ENCODE data around the gene NUDT19. TPM values are rescaled to one million over a fixed set of nuclear protein-coding genes. Genes with fewer than 3 reads are reported as not detected.
A peak's percentile ranks its signal among the peaks of the same experiment; 100 is the strongest.

The NUDT19 gene
- total RNA-seq, 4 donors from 2014 or later = 6.1 to 13.6 (median 9.0) TPM

DNA sequence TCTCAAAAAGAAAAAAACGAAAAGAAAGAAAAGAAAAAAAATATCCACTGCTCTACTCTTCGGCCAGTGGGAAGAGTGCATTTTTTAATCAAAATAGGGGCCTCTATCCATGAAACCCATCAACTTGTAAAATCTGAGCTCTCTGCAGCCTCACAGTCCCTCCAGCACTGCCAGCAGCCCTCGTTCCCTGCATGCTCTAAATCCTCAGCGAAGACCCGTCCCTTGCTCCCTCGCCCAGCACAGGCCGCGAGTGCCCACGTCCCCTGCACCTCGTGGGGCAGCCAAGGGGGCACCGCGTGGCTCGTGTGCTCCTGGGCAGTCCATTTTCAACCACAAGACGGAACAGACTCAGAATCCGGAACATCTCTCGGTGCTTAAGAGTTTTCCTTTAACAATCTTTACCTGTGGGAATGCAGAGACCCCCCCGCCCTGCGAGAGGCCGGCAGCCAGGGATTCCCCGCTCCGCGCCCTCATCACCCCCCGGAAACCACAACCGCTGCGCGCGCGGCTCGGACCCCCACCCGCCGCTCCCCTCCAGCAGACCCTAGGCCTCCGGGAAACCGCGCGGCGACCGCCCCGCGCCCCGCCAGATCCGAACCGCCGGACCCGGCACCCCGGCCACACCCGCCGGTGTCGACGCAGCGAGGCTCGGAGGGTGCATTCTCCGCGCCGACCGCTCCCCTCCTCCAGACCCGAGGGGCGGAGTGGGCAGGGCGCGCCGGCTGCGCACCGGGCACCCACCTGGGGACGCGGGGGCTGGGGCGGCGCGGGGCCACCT lies 17.3 kb upstream of the NUDT19 start:
- Histone ChIP-seq H3K4me1 (peaks cover 0 to 71% (median 9%) of the 10 kb centered on the region in 3 donors), H3K27me3 (peaks cover 17% of the 10 kb centered on the region), H3K9me3 (no peaks in the 10 kb centered on the region), H3K27ac (peak overlapping the region; percentile 53 to 92 (median 90)), H3K36me3 (no peaks in the 10 kb centered on the region), H3K4me3 (peak overlapping the region; percentile 88 to 89)
- WGBS, 2 donors (ENCODE audit: low coverage in 1 of 2) = 3 to 19% methylated on average over 3 to 10 of the region's 67 CpGs
- no peak for ATAC-seq
- TF ChIP-seq EP300 (IDR thresholded peaks at IDR 0.05) = no peak
- TF ChIP-seq, protein P1, sequence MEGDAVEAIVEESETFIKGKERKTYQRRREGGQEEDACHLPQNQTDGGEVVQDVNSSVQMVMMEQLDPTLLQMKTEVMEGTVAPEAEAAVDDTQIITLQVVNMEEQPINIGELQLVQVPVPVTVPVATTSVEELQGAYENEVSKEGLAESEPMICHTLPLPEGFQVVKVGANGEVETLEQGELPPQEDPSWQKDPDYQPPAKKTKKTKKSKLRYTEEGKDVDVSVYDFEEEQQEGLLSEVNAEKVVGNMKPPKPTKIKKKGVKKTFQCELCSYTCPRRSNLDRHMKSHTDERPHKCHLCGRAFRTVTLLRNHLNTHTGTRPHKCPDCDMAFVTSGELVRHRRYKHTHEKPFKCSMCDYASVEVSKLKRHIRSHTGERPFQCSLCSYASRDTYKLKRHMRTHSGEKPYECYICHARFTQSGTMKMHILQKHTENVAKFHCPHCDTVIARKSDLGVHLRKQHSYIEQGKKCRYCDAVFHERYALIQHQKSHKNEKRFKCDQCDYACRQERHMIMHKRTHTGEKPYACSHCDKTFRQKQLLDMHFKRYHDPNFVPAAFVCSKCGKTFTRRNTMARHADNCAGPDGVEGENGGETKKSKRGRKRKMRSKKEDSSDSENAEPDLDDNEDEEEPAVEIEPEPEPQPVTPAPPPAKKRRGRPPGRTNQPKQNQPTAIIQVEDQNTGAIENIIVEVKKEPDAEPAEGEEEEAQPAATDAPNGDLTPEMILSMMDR (IDR thresholded peaks at IDR 0.05) = peak in 1 of 4 experiments; percentile 21

DNA sequence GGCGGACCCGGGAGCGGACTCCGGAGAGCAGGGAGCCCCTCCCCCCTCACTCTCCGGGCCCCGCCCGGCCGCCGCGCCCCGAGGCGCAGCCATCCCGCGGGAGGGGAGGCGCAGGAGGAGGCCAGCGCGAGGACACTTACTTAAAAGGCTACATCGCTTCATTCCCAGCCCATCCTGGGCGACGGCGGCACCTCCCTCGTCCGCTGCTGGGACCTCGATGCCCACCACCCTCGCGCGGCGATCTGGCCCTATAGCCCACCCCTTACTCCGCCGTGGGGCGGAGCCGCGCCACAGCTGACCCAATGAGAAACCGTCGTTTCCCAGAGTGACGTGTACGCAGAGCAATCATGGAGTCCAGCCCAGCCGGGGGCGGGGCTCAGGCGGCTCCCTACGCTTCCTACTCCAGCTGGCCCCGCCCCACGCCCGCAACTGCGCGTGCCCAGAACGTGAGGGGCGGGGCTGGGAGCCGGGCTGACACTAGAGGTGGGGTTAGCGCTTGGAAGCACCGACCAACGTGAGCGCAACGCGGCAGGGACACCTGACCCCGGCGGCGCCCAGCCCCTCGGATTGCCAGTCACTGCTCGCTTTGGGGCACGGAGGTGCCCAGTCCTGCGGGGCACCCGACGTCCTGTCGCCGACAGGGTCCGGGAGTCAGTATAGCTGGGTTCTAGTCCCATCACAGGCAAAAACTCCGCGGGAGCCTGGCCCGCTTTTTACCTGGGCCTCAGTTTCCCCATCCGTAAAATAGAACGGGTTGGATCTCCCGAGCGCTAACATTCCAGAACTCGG lies 16.5 kb upstream of the NUDT19 start, which contains the start of gene ANKRD27:
Gene ANKRD27, minus strand, starts transcription at position 250 of the 789 bp plus-strand sequence. CDS start 16,165 bp downstream, outside the sequence.
- peak; percentile 96 for ATAC-seq
- peak within 1 kb of the TSS; percentile 53 to 92 (median 90) for H3K27ac ChIP-seq
- no CpG with 5 or more reads among the region's 75 CpGs for WGBS, 2 donors (ENCODE audit: low coverage in 1 of 2)
- H3K27me3 ChIP-seq = peaks cover 22% of the 10 kb centered on the region
- no peaks in the 10 kb centered on the region for H3K9me3 ChIP-seq
- peak within 1 kb of the TSS; percentile 88 to 89 for H3K4me3 ChIP-seq
- no peaks in the 10 kb centered on the region for H3K36me3 ChIP-seq
- peaks cover 0 to 64% (median 9%) of the 10 kb centered on the region in 3 donors for H3K4me1 ChIP-seq
- TF ChIP-seq EP300 (IDR thresholded peaks at IDR 0.05) (no peak), POLR2A (IDR thresholded peaks at IDR 0.05) (peak; percentile 14 to 69), POLR2AphosphoS5 (IDR thresholded peaks at IDR 0.05) (peak; percentile 66)
- TF ChIP-seq, protein P1 (IDR thresholded peaks at IDR 0.05) = peak in 1 of 4 experiments; percentile 1

DNA sequence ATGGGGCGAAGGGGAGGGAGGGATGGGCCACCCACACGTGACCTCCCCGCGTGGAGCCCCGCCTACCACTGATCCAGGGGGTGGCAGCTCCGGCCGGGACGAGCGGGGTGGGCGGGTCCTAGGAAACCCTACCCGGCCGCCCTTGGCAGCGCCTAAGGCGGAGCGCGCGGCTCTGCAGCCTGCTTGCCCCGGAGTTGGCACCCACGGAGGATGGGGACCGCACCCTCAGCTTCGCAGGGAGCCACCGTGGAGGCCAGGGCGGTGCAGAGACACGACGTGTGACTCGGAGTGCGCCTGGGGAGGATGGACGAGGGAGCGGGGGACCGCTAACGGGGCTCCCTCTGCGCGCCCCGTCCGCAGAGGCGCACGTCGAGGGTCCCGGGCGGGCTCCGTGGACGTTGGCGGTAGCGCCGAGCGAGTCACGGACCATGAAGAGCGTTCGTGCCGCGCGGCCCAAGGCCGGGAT lies 15.9 kb upstream of the NUDT19 start, which contains the start of gene RGS9BP:
Gene RGS9BP, plus strand, starts transcription at position 129 of the 466 bp plus-strand sequence. CDS start 416 bp downstream, outside the sequence.
- peak; percentile 85 for ATAC-seq
- Histone ChIP-seq H3K36me3 (no peaks in the 10 kb centered on the region), H3K4me3 (peak within 1 kb of the TSS; percentile 88 to 89), H3K9me3 (no peaks in the 10 kb centered on the region), H3K27ac (peak within 1 kb of the TSS; percentile 53 to 92 (median 90)), H3K27me3 (peaks cover 22% of the 10 kb centered on the region), H3K4me1 (peaks cover 0 to 63% (median 9%) of the 10 kb centered on the region in 3 donors)
- 0% methylated on average over 5 of the region's 53 CpGs; no CpG with 5 or more reads in 1 of the 2 donors for WGBS, 2 donors (ENCODE audit: low coverage in 1 of 2)
- TF ChIP-seq POLR2AphosphoS5 (IDR thresholded peaks at IDR 0.05) (no peak), EP300 (IDR thresholded peaks at IDR 0.05) (no peak), POLR2A (IDR thresholded peaks at IDR 0.05) (no peak)
- TF ChIP-seq, protein P1 (IDR thresholded peaks at IDR 0.05) = no peak

DNA sequence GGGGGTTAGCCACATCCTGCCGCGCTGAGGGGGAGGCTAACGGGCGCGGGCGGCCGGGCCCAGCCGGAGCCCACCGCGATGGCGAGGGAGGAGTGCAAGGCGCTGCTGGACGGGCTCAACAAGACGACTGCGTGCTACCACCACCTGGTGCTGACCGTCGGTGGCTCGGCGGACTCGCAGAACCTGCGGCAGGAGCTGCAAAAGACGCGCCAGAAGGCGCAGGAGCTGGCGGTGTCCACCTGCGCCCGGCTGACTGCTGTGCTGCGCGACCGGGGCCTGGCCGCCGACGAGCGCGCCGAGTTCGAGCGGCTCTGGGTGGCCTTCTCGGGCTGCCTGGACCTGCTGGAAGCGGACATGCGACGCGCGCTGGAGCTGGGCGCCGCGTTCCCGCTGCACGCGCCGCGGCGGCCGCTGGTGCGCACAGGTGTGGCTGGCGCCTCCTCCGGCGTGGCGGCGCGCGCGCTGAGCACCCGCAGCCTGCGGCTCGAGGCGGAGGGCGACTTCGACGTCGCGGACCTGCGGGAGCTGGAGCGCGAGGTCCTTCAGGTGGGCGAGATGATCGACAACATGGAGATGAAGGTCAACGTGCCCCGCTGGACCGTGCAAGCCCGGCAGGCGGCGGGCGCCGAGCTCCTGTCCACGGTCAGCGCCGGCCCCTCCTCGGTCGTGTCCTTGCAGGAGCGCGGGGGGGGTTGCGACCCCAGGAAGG lies 15.3 kb upstream of the NUDT19 start:
- Histone ChIP-seq H3K36me3 (no peaks in the 10 kb centered on the region), H3K4me3 (peak overlapping the region; percentile 88 to 89), H3K4me1 (peaks cover 0 to 63% (median 9%) of the 10 kb centered on the region in 3 donors), H3K9me3 (no peaks in the 10 kb centered on the region), H3K27me3 (peaks cover 22% of the 10 kb centered on the region), H3K27ac (peak overlapping the region in 3 of 4 donors; percentile 87 to 92 (median 92))
- no peak for TF ChIP-seq POLR2A (IDR thresholded peaks at IDR 0.05)
- no peak for TF ChIP-seq POLR2AphosphoS5 (IDR thresholded peaks at IDR 0.05)
- TF ChIP-seq, protein P1 (IDR thresholded peaks at IDR 0.05) = no peak
- no peak for TF ChIP-seq EP300 (IDR thresholded peaks at IDR 0.05)
- WGBS, 2 donors (ENCODE audit: low coverage in 1 of 2) = 20% methylated on average over 4 of the region's 93 CpGs; no CpG with 5 or more reads in 1 of the 2 donors
- ATAC-seq = no peak
